ENCODE data around the gene ROPN1L.
"Not testable (repeated sequence)": the region's sequence is repeated elsewhere in the genome, so short reads cannot be mapped to it uniquely, and the experiment has no call there.

Gene ROPN1L

GRCh38 chr5:10503321-10503720, 61.6 kb downstream of the ROPN1L start:
- DNase-seq = no peak

GRCh38 chr5:10503997-10504793, 62.5 kb downstream of the ROPN1L start:
- no peak for DNase-seq

- DNase-seq = no peak
Measured at GRCh38 chr5:10505517-10506095, 63.9 kb downstream of the ROPN1L start.

GRCh38 chr5:10506535-10506934, 64.9 kb downstream of the ROPN1L start:
- DNase-seq = no peak

GRCh38 chr5:10507575-10508096, 66.0 kb downstream of the ROPN1L start:
- peak; percentile 71 for DNase-seq

- DNase-seq = no peak
Measured at GRCh38 chr5:10509575-10509974, 67.9 kb downstream of the ROPN1L start.

GRCh38 chr5:10511741-10512640, 70.3 kb downstream of the ROPN1L start:
- no peak for DNase-seq

GRCh38 chr5:10513501-10514442, 72.1 kb downstream of the ROPN1L start:
- peak; percentile 98 for DNase-seq

GRCh38 chr5:10514572-10514971, 72.9 kb downstream of the ROPN1L start:
- not testable (repeated sequence) for DNase-seq
